Prostate gland (tissue), 2 donors: ENCODE measurements around the gene FARP1. TPM values are rescaled to one million over a fixed set of nuclear protein-coding genes. Genes with fewer than 3 reads are reported as not detected.

Experiments
- DNase-seq: peaks from one replicate; pipeline ENCODE4 v3.0.0-alpha.2; 2019; ENCODE audit warnings: low spot score
- H3K27ac ChIP-seq, 2 donors: fragments of 200-600 bp; sonication (generic); 2 replicates each; pipeline ENCODE4 v1.5.1; 2017 to 2019
- H3K27me3 ChIP-seq: fragments of 200-600 bp; sonication (generic); replicated peaks from 2 replicates; pipeline ENCODE4 v1.5.1; 2019; ENCODE audit not compliant: insufficient read depth
- H3K36me3 ChIP-seq, 2 donors: fragments of 200-600 bp; sonication (generic); 1 replicate in 1 of 2; 2 replicates in 1 of 2; pipeline versions ENCODE4 v1.5.1 to v1.8.1; 2017 to 2019
- H3K4me1 ChIP-seq: fragments of 200-600 bp; sonication (generic); replicated peaks from 2 replicates; pipeline ENCODE4 v1.5.1; 2019
- H3K4me3 ChIP-seq, 2 donors: fragments of 200-600 bp; sonication (generic); 2 replicates each; pipeline ENCODE4 v1.5.1; 2017 to 2019
- H3K9me3 ChIP-seq: fragments of 200-600 bp; sonication (generic); 2 replicates; pipeline ENCODE4 v1.5.1; 2017
- CTCF ChIP-seq, 4 experiments: fragments of 200-600 bp in 2 of 4; fragments of 450-650 bp in 2 of 4; sonication (generic) in 2 of 4; IDR thresholded peaks; 1 replicate in 3 of 4; 2 replicates in 1 of 4; pipeline ENCODE4 v1.5.1; 2016 to 2019; ENCODE audit warnings: antibody characterized with exemption in 4 of 4, mild to moderate bottlenecking in 2 of 4, moderate library complexity in 2 of 4
- POLR2A ChIP-seq: fragments of 450-650 bp; IDR thresholded peaks from one replicate; pipeline ENCODE4 v1.6.1; 2016; ENCODE audit warnings: antibody characterized with exemption, mild to moderate bottlenecking
- POLR2AphosphoS5 ChIP-seq: sonication (generic); formaldehyde crosslinking; IDR thresholded peaks from one replicate; pipeline ENCODE4 v1.6.1; 2017; ENCODE audit warnings: antibody characterized with exemption
- WGBS: methylation state at CpG from one replicate; pipeline ENCODE4 v1.1.5; 2018; 5-methylcytosine and 5-hydroxymethylcytosine counted together
- intact Hi-C: fragments of 100-400 bp; cut with DNase I; formaldehyde crosslinking; loops from one replicate; pipeline ENCODE4 v1.14.2; 2022
- total RNA-seq, 2 donors: library from RNA; depleted of rRNA; stranded (reverse); fragments of >200 nt; gene quantifications; one replicate each; pipeline ENCODE4 v1.1.0, GENCODE V29; 2016

Gene FARP1
- total RNA-seq, 2 donors from 2014 or later: 70.6 to 77.5 TPM

DNA sequence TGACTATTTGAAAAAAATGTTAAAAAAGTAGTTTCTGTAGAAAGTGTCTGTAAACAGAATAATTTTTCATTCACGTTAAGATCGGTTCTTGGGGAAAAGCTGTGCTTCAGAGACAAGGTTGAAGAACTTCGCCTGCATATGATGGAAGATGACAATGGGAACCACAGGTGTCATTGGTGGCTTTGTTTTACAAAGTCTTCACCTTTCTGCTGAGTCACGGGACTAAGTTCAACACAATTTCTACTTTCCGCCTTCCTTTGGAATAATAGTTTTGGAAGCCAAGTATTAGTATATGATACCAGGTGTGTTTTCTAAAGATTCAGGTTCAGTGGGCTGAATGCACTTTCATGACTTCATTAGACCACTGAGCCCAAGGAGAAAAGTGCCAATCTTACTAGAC is 189.8 kb downstream of the FARP1 start:
- no peak for DNase-seq
- H3K27me3 ChIP-seq: no peaks in the 10 kb centered on the region
- intact Hi-C loops: no loop called here
- 90% methylated on average over 5 of the region's 5 CpGs for WGBS
- no peak overlapping the region for H3K27ac ChIP-seq
- no peaks in the 10 kb centered on the region for H3K4me1 ChIP-seq
- no peaks in the 10 kb centered on the region for H3K9me3 ChIP-seq
- no peak overlapping the region for H3K4me3 ChIP-seq
- H3K36me3 ChIP-seq: no peaks in the 10 kb centered on the region
- TF ChIP-seq CTCF (IDR thresholded peaks at IDR 0.05) (no peak), POLR2AphosphoS5 (no peak), POLR2A (no peak)

DNA sequence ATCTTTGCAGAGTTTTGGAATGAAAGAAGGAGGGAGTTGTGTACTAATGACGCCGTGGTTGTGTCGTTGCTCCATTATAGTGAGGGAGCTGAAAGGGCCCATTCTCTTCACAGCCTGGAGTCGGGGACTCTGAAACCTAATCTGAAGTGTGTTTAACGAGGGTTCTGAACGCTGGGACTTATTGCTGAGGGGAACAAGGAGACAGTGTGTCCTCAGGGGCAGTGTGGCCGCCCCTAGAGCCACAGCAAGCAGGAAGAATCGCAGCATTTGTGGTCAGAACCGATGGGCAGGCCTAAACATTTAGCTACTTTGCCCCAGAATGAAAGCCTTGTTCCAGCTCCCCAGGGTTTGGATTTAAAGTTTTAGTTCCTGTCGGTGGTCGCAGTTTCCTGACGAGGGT is 190.6 kb downstream of the FARP1 start:
- no peak for TF ChIP-seq POLR2A
- no peak for TF ChIP-seq CTCF (IDR thresholded peaks at IDR 0.05)
- TF ChIP-seq POLR2AphosphoS5: no peak
- DNase-seq: no peak
- no peak overlapping the region for H3K27ac ChIP-seq
- H3K27me3 ChIP-seq: no peaks in the 10 kb centered on the region
- WGBS: 57% methylated on average over 12 of the region's 12 CpGs
- H3K9me3 ChIP-seq: no peaks in the 10 kb centered on the region
- no peak overlapping the region for H3K4me3 ChIP-seq
- no peaks in the 10 kb centered on the region for H3K4me1 ChIP-seq
- intact Hi-C loops: no loop called here
- H3K36me3 ChIP-seq: no peaks in the 10 kb centered on the region

- WGBS: 93% methylated on average over 5 of the region's 5 CpGs
- Histone ChIP-seq H3K9me3 (no peaks in the 10 kb centered on the region), H3K4me3 (no peak overlapping the region), H3K4me1 (no peaks in the 10 kb centered on the region), H3K27me3 (no peaks in the 10 kb centered on the region), H3K36me3 (no peaks in the 10 kb centered on the region), H3K27ac (no peak overlapping the region)
- no peak for TF ChIP-seq POLR2AphosphoS5
- TF ChIP-seq POLR2A: no peak
- TF ChIP-seq CTCF (IDR thresholded peaks at IDR 0.05): no peak
- DNase-seq: no peak
- intact Hi-C loops: no loop called here
Observed at GRCh38 chr13:98334620-98335205, 191.8 kb downstream of the FARP1 start.

- Histone ChIP-seq H3K4me1 (no peaks in the 10 kb centered on the region), H3K9me3 (no peaks in the 10 kb centered on the region), H3K27me3 (no peaks in the 10 kb centered on the region), H3K36me3 (no peaks in the 10 kb centered on the region), H3K27ac (no peak overlapping the region), H3K4me3 (no peak overlapping the region)
- 87% methylated on average over 4 of the region's 4 CpGs for WGBS
- intact Hi-C loops: no loop called here
- TF ChIP-seq CTCF (IDR thresholded peaks at IDR 0.05): no peak
- TF ChIP-seq POLR2A: no peak
- no peak for TF ChIP-seq POLR2AphosphoS5
- no peak for DNase-seq
Observed at GRCh38 chr13:98335721-98336120, 192.8 kb downstream of the FARP1 start.

- intact Hi-C loops: no loop called here
- H3K9me3 ChIP-seq: no peaks in the 10 kb centered on the region
- no peak for DNase-seq
- 57% methylated on average over 5 of the region's 5 CpGs for WGBS
- no peaks in the 10 kb centered on the region for H3K27me3 ChIP-seq
- H3K27ac ChIP-seq: no peak overlapping the region
- H3K4me1 ChIP-seq: no peaks in the 10 kb centered on the region
- no peak overlapping the region for H3K4me3 ChIP-seq
- no peak for TF ChIP-seq CTCF (IDR thresholded peaks at IDR 0.05)
- no peak for TF ChIP-seq POLR2A
- no peak for TF ChIP-seq POLR2AphosphoS5
- H3K36me3 ChIP-seq: no peaks in the 10 kb centered on the region
Observed at GRCh38 chr13:98338310-98338709, 195.4 kb downstream of the FARP1 start.
